Measurements from ENCODE around the gene TMC8.

GRCh38 chr17:78163881-78164747 is 33.5 kb downstream of the TMC8 start:
- no peak for TF ChIP-seq CEBPB (IDR thresholded peaks at IDR 0.05)
- no peak for TF ChIP-seq HMGXB4 (CRISPR knock-in tag; IDR thresholded peaks at IDR 0.05; ENCODE audit: borderline replicate concordance)
- TF ChIP-seq RAD21 (conservative IDR thresholded peaks at IDR 0.05 in 1 of 2, IDR thresholded peaks at IDR 0.05 in 1 of 2) = no peak
- no peak for TF ChIP-seq MYC (IDR thresholded peaks at IDR 0.05; ENCODE audit: borderline replicate concordance, low read length)
- no peak for TF ChIP-seq E2F6 (IDR thresholded peaks at IDR 0.05; ENCODE audit: borderline replicate concordance, low read depth)
- TF ChIP-seq KDM1A (IDR thresholded peaks at IDR 0.05; ENCODE audit: low read depth) = no peak
- TF ChIP-seq CTCF (IDR thresholded peaks at IDR 0.05) = no peak
